Mesenchymal stem cell (in vitro differentiated cells and primary cell): Measurements from ENCODE around the gene HYDIN.

ENCODE experiments used
- DNase-seq: peaks from one replicate; pipeline ENCODE4 v3.0.0-alpha.2; 2013
- H2AFZ ChIP-seq: one replicate; pipeline ENCODE4 v1.6.1; 2013; ENCODE audit warnings: low read depth, mild to moderate bottlenecking, control low read depth, inconsistent platforms, low read length, moderate library complexity
- H2AK5ac ChIP-seq: 2 replicates; pipeline ENCODE4 v1.6.1; 2013; ENCODE audit warnings: low read length, moderate library complexity, mild to moderate bottlenecking, inconsistent platforms; ENCODE audit not compliant: severe bottlenecking
- H2BK120ac ChIP-seq: one replicate; pipeline ENCODE4 v1.6.1; 2013; ENCODE audit warnings: low read depth, mild to moderate bottlenecking, inconsistent platforms, low read length, moderate library complexity
- H2BK12ac ChIP-seq, 2 experiments: one replicate each; pipeline ENCODE4 v1.6.1; 2013; ENCODE audit warnings: inconsistent platforms in 2 of 2, low read length in 2 of 2, mild to moderate bottlenecking in 2 of 2, moderate library complexity in 2 of 2, control low read depth in 1 of 2
- H2BK15ac ChIP-seq: one replicate; pipeline ENCODE4 v1.6.1; 2013; ENCODE audit warnings: mild to moderate bottlenecking, low read depth, inconsistent platforms; ENCODE audit not compliant: poor library complexity, severe bottlenecking
- H2BK5ac ChIP-seq: 2 replicates; pipeline ENCODE4 v1.6.1; 2013; ENCODE audit warnings: low read depth, mild to moderate bottlenecking, low read length, control low read depth, inconsistent platforms; ENCODE audit not compliant: poor library complexity, severe bottlenecking
- H3K14ac ChIP-seq, 2 experiments: one replicate each; pipeline ENCODE4 v1.6.1; 2013; ENCODE audit warnings: inconsistent platforms in 2 of 2, low read length in 2 of 2, control low read depth in 1 of 2, mild to moderate bottlenecking in 1 of 2, moderate library complexity in 1 of 2
- H3K18ac ChIP-seq, 2 experiments: one replicate each; pipeline ENCODE4 v1.6.1; 2013; ENCODE audit warnings: inconsistent platforms in 2 of 2, low read length in 2 of 2, control low read depth in 1 of 2, low read depth in 1 of 2, mild to moderate bottlenecking in 1 of 2
- H3K23ac ChIP-seq, 2 experiments: one replicate each; pipeline ENCODE4 v1.6.1; 2013; ENCODE audit warnings: inconsistent platforms in 2 of 2, low read length in 2 of 2, mild to moderate bottlenecking in 2 of 2, moderate library complexity in 2 of 2, control low read depth in 1 of 2
- H3K27ac ChIP-seq: 2 replicates; pipeline ENCODE4 v1.5.1; 2013; ENCODE audit warnings: mild to moderate bottlenecking, moderate library complexity, low read length, control low read depth, inconsistent platforms; ENCODE audit not compliant: poor library complexity, severe bottlenecking
- H3K27me3 ChIP-seq, 2 experiments: 2 replicates each; pipeline versions ENCODE4 v1.6.1 to v1.7.0; 2013; ENCODE audit warnings: low read length in 2 of 2, mild to moderate bottlenecking in 2 of 2, moderate library complexity in 2 of 2, control low read depth in 1 of 2, inconsistent platforms in 1 of 2; ENCODE audit not compliant: control insufficient read depth in 1 of 2, insufficient read depth in 1 of 2
- H3K36me3 ChIP-seq, 2 experiments: 2 replicates each; pipeline versions ENCODE4 v1.6.1 to v1.7.0; 2013; ENCODE audit warnings: low read length in 2 of 2, control low read depth in 1 of 2, inconsistent platforms in 1 of 2, low read depth in 1 of 2, mild to moderate bottlenecking in 1 of 2; ENCODE audit not compliant: insufficient read depth in 2 of 2, control insufficient read depth in 1 of 2
- H3K4ac ChIP-seq, 2 experiments: one replicate each; pipeline ENCODE4 v1.6.1; 2013; ENCODE audit warnings: inconsistent platforms in 2 of 2, low read length in 2 of 2, mild to moderate bottlenecking in 2 of 2, moderate library complexity in 2 of 2, control low read depth in 1 of 2, low read depth in 1 of 2
- H3K4me1 ChIP-seq: 2 replicates; pipeline ENCODE4 v1.6.1; 2013; ENCODE audit warnings: low read depth, low read length, control low read depth; ENCODE audit not compliant: control insufficient read depth, insufficient read depth
- H3K4me2 ChIP-seq: 2 replicates; pipeline ENCODE4 v1.6.1; 2013; ENCODE audit warnings: low read length, mild to moderate bottlenecking, inconsistent platforms; ENCODE audit not compliant: poor library complexity, severe bottlenecking
- H3K4me3 ChIP-seq, 2 experiments: 2 replicates each; pipeline versions ENCODE4 v1.5.1 to v1.7.0; 2013; ENCODE audit warnings: low read length in 2 of 2, mild to moderate bottlenecking in 2 of 2, control low read depth in 1 of 2, low read depth in 1 of 2; ENCODE audit not compliant: insufficient read depth in 1 of 2
- H3K79me1 ChIP-seq: replicated peaks from 2 replicates; pipeline ENCODE4 v1.6.1; 2013; ENCODE audit warnings: mild to moderate bottlenecking, control low read depth, low read length, inconsistent platforms; ENCODE audit not compliant: poor library complexity, severe bottlenecking
- H3K9ac ChIP-seq: 2 replicates; pipeline ENCODE4 v1.7.0; 2013; ENCODE audit warnings: mild to moderate bottlenecking, low read length, moderate library complexity
- H3K9me3 ChIP-seq: 2 replicates; pipeline ENCODE4 v1.7.0; 2013; ENCODE audit warnings: mild to moderate bottlenecking, low read length; ENCODE audit not compliant: control insufficient read depth
- H4K8ac ChIP-seq: one replicate; pipeline ENCODE4 v1.6.1; 2013; ENCODE audit warnings: inconsistent platforms, mild to moderate bottlenecking, low read length, moderate library complexity
- H4K91ac ChIP-seq: one replicate; pipeline ENCODE4 v1.6.1; 2013; ENCODE audit warnings: mild to moderate bottlenecking, low read length, inconsistent platforms
- WGBS: methylation state at CpG from one replicate; pipeline ENCODE4 v1.1.7; 2013; ENCODE audit warnings: mixed read lengths; 5-methylcytosine and 5-hydroxymethylcytosine counted together

The HYDIN gene

GRCh38 chr16:71216714-71217113 is 13.8 kb downstream of the HYDIN start:
- Histone ChIP-seq H3K9me3 (no peaks in the 10 kb centered on the region), H2AFZ (no peak overlapping the region), H2AK5ac (no peak overlapping the region), H3K4me1 (no peaks in the 10 kb centered on the region), H3K27ac (no peak overlapping the region), H3K4me2 (no peak overlapping the region), H2BK5ac (no peak overlapping the region), H2BK15ac (no peak overlapping the region), H3K4me3 (no peak overlapping the region), H3K27me3 (no peaks in the 10 kb centered on the region), H2BK120ac (no peak overlapping the region), H3K9ac (no peak overlapping the region), H3K79me1 (no peaks in the 10 kb centered on the region), H4K91ac (no peak overlapping the region), H3K23ac (no peak overlapping the region), H3K18ac (no peak overlapping the region), H3K4ac (no peak overlapping the region), H3K36me3 (no peaks in the 10 kb centered on the region), H2BK12ac (no peak overlapping the region), H4K8ac (no peak overlapping the region), H3K14ac (no peak overlapping the region)
- no peak for DNase-seq
- WGBS = 93% methylated on average over 3 of the region's 3 CpGs

- no peak overlapping the region for H3K27ac ChIP-seq
- H2BK15ac ChIP-seq = no peak overlapping the region
- no peak for DNase-seq
- no peaks in the 10 kb centered on the region for H3K79me1 ChIP-seq
- no peak overlapping the region for H4K91ac ChIP-seq
- peaks cover 4% of the 10 kb centered on the region for H3K9me3 ChIP-seq
- H2BK120ac ChIP-seq = no peak overlapping the region
- no peak overlapping the region for H2BK5ac ChIP-seq
- H2AFZ ChIP-seq = no peak overlapping the region
- H3K18ac ChIP-seq = no peak overlapping the region
- no peak overlapping the region for H3K4me2 ChIP-seq
- H3K9ac ChIP-seq = no peak overlapping the region
- H3K14ac ChIP-seq = no peak overlapping the region
- no peak overlapping the region for H2AK5ac ChIP-seq
- H3K23ac ChIP-seq = no peak overlapping the region
- WGBS = 82% methylated on average over 1 of the region's 1 CpG
- no peaks in the 10 kb centered on the region for H3K36me3 ChIP-seq
- H3K27me3 ChIP-seq = no peaks in the 10 kb centered on the region
- no peaks in the 10 kb centered on the region for H3K4me1 ChIP-seq
- no peak overlapping the region for H4K8ac ChIP-seq
- H3K4me3 ChIP-seq = no peak overlapping the region
- H3K4ac ChIP-seq = no peak overlapping the region
- H2BK12ac ChIP-seq = no peak overlapping the region
These were observed 15.7 kb downstream of the HYDIN start for GRCh38 chr16:71214746-71215381.

- no peak for DNase-seq
- Histone ChIP-seq H3K23ac (no peak overlapping the region), H2AFZ (no peak overlapping the region), H3K79me1 (no peaks in the 10 kb centered on the region), H3K27ac (no peak overlapping the region), H4K91ac (no peak overlapping the region), H3K27me3 (no peaks in the 10 kb centered on the region), H3K4me1 (no peaks in the 10 kb centered on the region), H2BK5ac (no peak overlapping the region), H3K9ac (no peak overlapping the region), H3K4ac (no peak overlapping the region), H3K18ac (no peak overlapping the region), H3K4me2 (no peak overlapping the region), H2BK12ac (no peak overlapping the region), H4K8ac (no peak overlapping the region), H3K14ac (no peak overlapping the region), H3K9me3 (peaks cover 31% of the 10 kb centered on the region), H2AK5ac (no peak overlapping the region), H3K36me3 (no peaks in the 10 kb centered on the region), H2BK15ac (no peak overlapping the region), H2BK120ac (no peak overlapping the region), H3K4me3 (peak overlapping the region in 1 of 2 experiments; percentile 26)
- WGBS = 59% methylated on average over 3 of the region's 3 CpGs
These were observed 24.9 kb downstream of the HYDIN start for GRCh38 chr16:71205482-71206131.

- Histone ChIP-seq H3K4ac (no peak overlapping the region), H3K27me3 (no peaks in the 10 kb centered on the region), H2AK5ac (no peak overlapping the region), H3K4me1 (no peaks in the 10 kb centered on the region), H3K23ac (no peak overlapping the region), H3K9me3 (peaks cover 26% of the 10 kb centered on the region), H2AFZ (no peak overlapping the region), H3K4me2 (no peak overlapping the region), H3K18ac (no peak overlapping the region), H3K36me3 (no peaks in the 10 kb centered on the region), H3K14ac (no peak overlapping the region), H3K4me3 (no peak overlapping the region), H2BK120ac (no peak overlapping the region), H4K91ac (no peak overlapping the region), H3K27ac (no peak overlapping the region), H2BK15ac (no peak overlapping the region), H4K8ac (no peak overlapping the region), H3K79me1 (no peaks in the 10 kb centered on the region), H2BK12ac (no peak overlapping the region), H3K9ac (no peak overlapping the region), H2BK5ac (no peak overlapping the region)
- no peak for DNase-seq
- WGBS = 49% methylated on average over 2 of the region's 2 CpGs
These were observed 26.9 kb downstream of the HYDIN start for GRCh38 chr16:71203631-71204030.
